Measurements from ENCODE around the gene RPL28. TPM values are rescaled to one million over a fixed set of nuclear protein-coding genes. Genes with fewer than 3 reads are reported as not detected.

The RPL28 gene
- 243 and 543 TPM in 2 replicates for total RNA-seq (2014; rRNA removed; shearing (Covaris generic))

- Histone ChIP-seq H3K27ac (peak within 1 kb of the TSS; percentile 84), H3K9me3 (replicated peaks) (0 out of 2 replicates have a peak, but pooled peaks cover 2% of the 10 kb centered on the region), H3K27me3 (replicated peaks) (no peaks in the 10 kb centered on the region), H3K36me3 (peaks cover 51% of the 10 kb centered on the region), H3K4me1 (replicated peaks) (peaks cover 45% of the 10 kb centered on the region), H3K4me3 (peak within 1 kb of the TSS; percentile 69)
- DNase-seq (ENCODE audit: low read depth in 1 of 2, low spot score in 2 of 2), result peak; percentile 98 to 99
These were observed at the start of gene RPL28 for GRCh38 chr19:55385724-55386492. TSS of gene RPL28 (plus strand) at chr19:55385932. CDS start at chr19:55386358, 426 bp downstream.

GRCh38 chr19:55336101-55336500 lies 49.6 kb upstream of the RPL28 start:
- no peaks in the 10 kb centered on the region for H3K27me3 ChIP-seq (replicated peaks)
- DNase-seq (ENCODE audit: low read depth in 1 of 2, low spot score in 2 of 2), result peak in 1 of 2 experiments; percentile 46
- H3K9me3 ChIP-seq (replicated peaks), result no peaks in the 10 kb centered on the region
- no peak overlapping the region for H3K4me3 ChIP-seq
- no peak overlapping the region for H3K27ac ChIP-seq
- H3K36me3 ChIP-seq, result no peaks in the 10 kb centered on the region
- peaks cover 23% of the 10 kb centered on the region for H3K4me1 ChIP-seq (replicated peaks)

GRCh38 chr19:55339105-55339888 lies 46.4 kb upstream of the RPL28 start, which contains the start of gene KMT5C:
TSS of gene KMT5C (plus strand) at chr19:55339876. CDS start at chr19:55341937, 2,061 bp downstream.
- H3K36me3 ChIP-seq, result peaks cover 5% of the 10 kb centered on the region; the same call in 1 of the 2 replicates
- H3K9me3 ChIP-seq (replicated peaks), result no peaks in the 10 kb centered on the region
- no peaks in the 10 kb centered on the region for H3K27me3 ChIP-seq (replicated peaks)
- peak within 1 kb of the TSS; percentile 99 for H3K27ac ChIP-seq
- DNase-seq (ENCODE audit: low read depth in 1 of 2, low spot score in 2 of 2), result peak; percentile 100
- peaks cover 28% of the 10 kb centered on the region for H3K4me1 ChIP-seq (replicated peaks)
- peak within 1 kb of the TSS; percentile 36 for H3K4me3 ChIP-seq

- Histone ChIP-seq H3K4me3 (peak overlapping the region; percentile 36), H3K27ac (peak overlapping the region; percentile 46), H3K27me3 (replicated peaks) (no peaks in the 10 kb centered on the region), H3K36me3 (peaks cover 5% of the 10 kb centered on the region; the same call in 1 of the 2 replicates), H3K4me1 (replicated peaks) (peaks cover 28% of the 10 kb centered on the region), H3K9me3 (replicated peaks) (no peaks in the 10 kb centered on the region)
- peak in 1 of 2 experiments; percentile 44 for DNase-seq (ENCODE audit: low read depth in 1 of 2, low spot score in 2 of 2)
These were observed 45.6 kb upstream of the RPL28 start for GRCh38 chr19:55339889-55340783.

GRCh38 chr19:55340784-55341147 lies 45.0 kb upstream of the RPL28 start:
- Histone ChIP-seq H3K4me3 (peak overlapping the region; percentile 36), H3K4me1 (replicated peaks) (peaks cover 28% of the 10 kb centered on the region), H3K36me3 (peaks cover 5% of the 10 kb centered on the region; the same call in 1 of the 2 replicates), H3K27me3 (replicated peaks) (no peaks in the 10 kb centered on the region), H3K27ac (no peak overlapping the region), H3K9me3 (replicated peaks) (no peaks in the 10 kb centered on the region)
- no peak for DNase-seq (ENCODE audit: low read depth in 1 of 2, low spot score in 2 of 2)

- H3K4me3 ChIP-seq, result no peak overlapping the region
- peaks cover 27% of the 10 kb centered on the region for H3K4me1 ChIP-seq (replicated peaks)
- H3K27ac ChIP-seq, result no peak overlapping the region
- H3K27me3 ChIP-seq (replicated peaks), result no peaks in the 10 kb centered on the region
- H3K9me3 ChIP-seq (replicated peaks), result no peaks in the 10 kb centered on the region
- peaks cover 5% of the 10 kb centered on the region; the same call in 1 of the 2 replicates for H3K36me3 ChIP-seq
- DNase-seq (ENCODE audit: low read depth in 1 of 2, low spot score in 2 of 2), result peak in 1 of 2 experiments; percentile 69
These were observed 44.6 kb upstream of the RPL28 start for GRCh38 chr19:55341171-55341588.

GRCh38 chr19:55341595-55342531 lies 43.9 kb upstream of the RPL28 start:
- Histone ChIP-seq H3K27ac (no peak overlapping the region), H3K4me3 (no peak overlapping the region), H3K27me3 (replicated peaks) (no peaks in the 10 kb centered on the region), H3K4me1 (replicated peaks) (peaks cover 23% of the 10 kb centered on the region), H3K9me3 (replicated peaks) (no peaks in the 10 kb centered on the region), H3K36me3 (peaks cover 5% of the 10 kb centered on the region; the same call in 1 of the 2 replicates)
- DNase-seq (ENCODE audit: low read depth in 1 of 2, low spot score in 2 of 2), result peak in 1 of 2 experiments; percentile 44

GRCh38 chr19:55344444-55344843 lies 41.3 kb upstream of the RPL28 start:
- Histone ChIP-seq H3K9me3 (replicated peaks) (no peaks in the 10 kb centered on the region), H3K36me3 (peaks cover 5% of the 10 kb centered on the region; the same call in 1 of the 2 replicates), H3K27me3 (replicated peaks) (no peaks in the 10 kb centered on the region), H3K27ac (no peak overlapping the region), H3K4me3 (no peak overlapping the region), H3K4me1 (replicated peaks) (peaks cover 15% of the 10 kb centered on the region)
- DNase-seq (ENCODE audit: low read depth in 1 of 2, low spot score in 2 of 2), result no peak

- Histone ChIP-seq H3K9me3 (replicated peaks) (no peaks in the 10 kb centered on the region), H3K4me3 (no peak overlapping the region), H3K27me3 (replicated peaks) (no peaks in the 10 kb centered on the region), H3K27ac (no peak overlapping the region), H3K36me3 (peaks cover 5% of the 10 kb centered on the region; the same call in 1 of the 2 replicates), H3K4me1 (replicated peaks) (peaks cover 13% of the 10 kb centered on the region)
- DNase-seq (ENCODE audit: low read depth in 1 of 2, low spot score in 2 of 2), result no peak
These were observed 40.5 kb upstream of the RPL28 start for GRCh38 chr19:55345101-55345817.

GRCh38 chr19:55345818-55346724 lies 39.7 kb upstream of the RPL28 start:
- H3K27ac ChIP-seq, result no peak overlapping the region
- no peak overlapping the region for H3K4me3 ChIP-seq
- no peaks in the 10 kb centered on the region for H3K27me3 ChIP-seq (replicated peaks)
- peaks cover 5% of the 10 kb centered on the region; the same call in 1 of the 2 replicates for H3K36me3 ChIP-seq
- H3K4me1 ChIP-seq (replicated peaks), result peaks cover 14% of the 10 kb centered on the region
- no peak for DNase-seq (ENCODE audit: low read depth in 1 of 2, low spot score in 2 of 2)
- H3K9me3 ChIP-seq (replicated peaks), result no peaks in the 10 kb centered on the region
